Activated naive CD8-positive, alpha-beta T cell treated with anti-CD3 and anti-CD28 coated beads, Interleukin-2, amount 10 ng/mL, durations not matched to agents 7 days and 5 days (primary cell): ENCODE results near the gene KLHDC3. TPM values are rescaled to one million over a fixed set of nuclear protein-coding genes. Genes with fewer than 3 reads are reported as not detected.
A peak's percentile ranks its signal among the peaks of the same experiment; 100 is the strongest.

ENCODE experiments used
- ATAC-seq: fragments of 150-1000 bp; cut with Tn5 transposase; one replicate; pipeline ENCODE4 v1.10.0; 2021; ENCODE audit warnings: low read depth, moderate library complexity
- POLR2A ChIA-PET: fragments of 350-600 bp; sonication (Branson Sonifier 250); formaldehyde crosslinking; loops from one replicate; lab custom pipeline; 2021; ENCODE audit warnings: antibody characterized with exemption; lab: Charles Lee
- DNase-seq: peaks from one replicate; pipeline ENCODE4 v3.0.0; 2021
- H3K27ac Mint-ChIP-seq: one replicate; pipeline ENCODE4 v1.8.0; 2022; ENCODE audit warnings: mild to moderate bottlenecking, mixed read lengths
- H3K27me3 Mint-ChIP-seq: one replicate; pipeline ENCODE4 v1.8.0; 2022; ENCODE audit warnings: mild to moderate bottlenecking, moderate library complexity, mixed read lengths
- H3K36me3 Mint-ChIP-seq: one replicate; pipeline ENCODE4 v1.8.0; 2021; ENCODE audit warnings: mild to moderate bottlenecking, mixed read lengths
- H3K4me1 Mint-ChIP-seq: one replicate; pipeline ENCODE4 v1.8.0; 2021; ENCODE audit warnings: mixed read lengths
- H3K4me3 Mint-ChIP-seq: one replicate; pipeline ENCODE4 v1.8.0; 2022; ENCODE audit warnings: mild to moderate bottlenecking, moderate library complexity, mixed read lengths
- H3K9me3 Mint-ChIP-seq: one replicate; pipeline ENCODE4 v1.8.0; 2021; ENCODE audit warnings: mixed read lengths
- total RNA-seq, 2 experiments: library from RNA; stranded (reverse); gene quantifications; one replicate each; pipeline ENCODE4 v1.2.3, GENCODE V29; 2021

Gene KLHDC3
- total RNA-seq, result 10 to 100 TPM; 69.4 to 69.9 TPM

- Mint-ChIP-seq H3K4me1 (peaks cover 41% of the 10 kb centered on the region), H3K27ac (peak within 1 kb of the TSS; percentile 92), H3K27me3 (no peaks in the 10 kb centered on the region), H3K9me3 (no peaks in the 10 kb centered on the region), H3K4me3 (peak within 1 kb of the TSS; percentile 93), H3K36me3 (peaks cover 24% of the 10 kb centered on the region)
- DNase-seq (peak; percentile 94), ATAC-seq (peak; percentile 95)
- POLR2A ChIA-PET, result interaction anchor here (0.6 to 3.3 kb wide), 13 partner anchors 9 to 450 kb away, joined by 3 to 25 read pairs (median 5); partner anchors contain the start of genes CNPY3, CUL7, KLC4 and MRPL2
Measured at GRCh38 chr6:43013843-43014433, at the start of gene KLHDC3, which contains the start of gene MEA1. KLHDC3 (plus strand) TSS chr6:43014249; CDS start chr6:43017193, 2,944 bp downstream. MEA1 (minus strand) TSS chr6:43013946; CDS start chr6:43013813, 133 bp downstream.

GRCh38 chr6:42966571-42966970 lies 47.5 kb upstream of the KLHDC3 start:
- no peak overlapping the region for H3K4me3 Mint-ChIP-seq

GRCh38 chr6:42967228-42967627 lies 46.8 kb upstream of the KLHDC3 start:
- Mint-ChIP-seq H3K4me3 (no peak overlapping the region), H3K9me3 (no peaks in the 10 kb centered on the region), H3K27me3 (no peaks in the 10 kb centered on the region), H3K27ac (no peak overlapping the region), H3K4me1 (peaks cover 2% of the 10 kb centered on the region), H3K36me3 (peaks cover 7% of the 10 kb centered on the region)
- ATAC-seq (no peak), DNase-seq (no peak)
- POLR2A ChIA-PET, result interaction anchor here (1.0 to 3.6 kb wide), 3 partner anchors 8 to 38 kb away, joined by 3 to 23 read pairs (median 4); partner anchors contain the start of genes CNPY3 and PEX6

More at GRCh38 chr6:42966571-42966970, 47.5 kb upstream of the KLHDC3 start:
- Mint-ChIP-seq H3K27ac (no peak overlapping the region), H3K9me3 (no peaks in the 10 kb centered on the region), H3K4me1 (peaks cover 1% of the 10 kb centered on the region), H3K27me3 (no peaks in the 10 kb centered on the region), H3K36me3 (peaks cover 9% of the 10 kb centered on the region)
- POLR2A ChIA-PET, result interaction anchor here (1.0 to 3.6 kb wide), 3 partner anchors 9 to 37 kb away, joined by 3 to 23 read pairs (median 4); partner anchors contain the start of genes CNPY3 and PEX6
- DNase-seq (no peak), ATAC-seq (no peak)

- no peak overlapping the region for H3K4me3 Mint-ChIP-seq
- no peak for DNase-seq
- H3K27me3 Mint-ChIP-seq, result no peaks in the 10 kb centered on the region
- no peak overlapping the region for H3K27ac Mint-ChIP-seq
- no peak for ATAC-seq
- H3K36me3 Mint-ChIP-seq, result peaks cover 3% of the 10 kb centered on the region
- POLR2A ChIA-PET, result no interaction called here
- no peaks in the 10 kb centered on the region for H3K9me3 Mint-ChIP-seq
- H3K4me1 Mint-ChIP-seq, result peaks cover 2% of the 10 kb centered on the region
Measured at GRCh38 chr6:42968126-42968701, 45.8 kb upstream of the KLHDC3 start.

- no peak for DNase-seq
- H3K9me3 Mint-ChIP-seq, result no peaks in the 10 kb centered on the region
- H3K27ac Mint-ChIP-seq, result no peak overlapping the region
- no peaks in the 10 kb centered on the region for H3K27me3 Mint-ChIP-seq
- no peak for ATAC-seq
- POLR2A ChIA-PET, result no interaction called here
- peaks cover 2% of the 10 kb centered on the region for H3K4me1 Mint-ChIP-seq
- H3K4me3 Mint-ChIP-seq, result no peak overlapping the region
- peaks cover 6% of the 10 kb centered on the region for H3K36me3 Mint-ChIP-seq
Measured at GRCh38 chr6:42968783-42969182, 45.3 kb upstream of the KLHDC3 start.

- DNase-seq (no peak), ATAC-seq (no peak)
- Mint-ChIP-seq H3K27me3 (no peaks in the 10 kb centered on the region), H3K4me1 (peaks cover 2% of the 10 kb centered on the region), H3K27ac (no peak overlapping the region), H3K9me3 (no peaks in the 10 kb centered on the region), H3K4me3 (no peak overlapping the region), H3K36me3 (peaks cover 9% of the 10 kb centered on the region)
- POLR2A ChIA-PET, result interaction anchor here (0.9 to 2.7 kb wide), 2 partner anchors 10 to 15 kb away, joined by 3 to 11 read pairs; partner anchors contain the start of genes PEX6 and PPP2R5D
Measured at GRCh38 chr6:42969431-42969830, 44.6 kb upstream of the KLHDC3 start.

GRCh38 chr6:42969934-42970333 lies 44.1 kb upstream of the KLHDC3 start:
- POLR2A ChIA-PET, result interaction anchor here (0.9 to 2.7 kb wide), 2 partner anchors 9 to 14 kb away, joined by 3 to 11 read pairs; partner anchors contain the start of genes PEX6 and PPP2R5D
- H3K4me1 Mint-ChIP-seq, result peaks cover 2% of the 10 kb centered on the region

GRCh38 chr6:42970871-42971612 lies 43.0 kb upstream of the KLHDC3 start:
- ATAC-seq (no peak), DNase-seq (no peak)
- Mint-ChIP-seq H3K27ac (no peak overlapping the region), H3K36me3 (peaks cover 8% of the 10 kb centered on the region), H3K9me3 (no peaks in the 10 kb centered on the region), H3K4me3 (no peak overlapping the region), H3K27me3 (no peaks in the 10 kb centered on the region), H3K4me1 (peaks cover 4% of the 10 kb centered on the region)
- POLR2A ChIA-PET, result interaction anchor here (0.5 to 2.7 kb wide), 8 partner anchors 8 to 223 kb away, joined by 3 to 11 read pairs (median 3); partner anchors contain the start of genes CNPY3, KLHDC3, MEA1 and PEX6

More at GRCh38 chr6:42969934-42970333, 44.1 kb upstream of the KLHDC3 start:
- Mint-ChIP-seq H3K4me3 (no peak overlapping the region), H3K27ac (no peak overlapping the region), H3K27me3 (no peaks in the 10 kb centered on the region), H3K36me3 (peaks cover 6% of the 10 kb centered on the region), H3K9me3 (no peaks in the 10 kb centered on the region)
- ATAC-seq (no peak), DNase-seq (no peak)

GRCh38 chr6:42971746-42972327 lies 42.2 kb upstream of the KLHDC3 start:
- Mint-ChIP-seq H3K27ac (no peak overlapping the region), H3K27me3 (no peaks in the 10 kb centered on the region)
- POLR2A ChIA-PET, result interaction anchor here (0.8 to 2.7 kb wide), 4 partner anchors 8 to 49 kb away, joined by 3 to 11 read pairs (median 4); partner anchors contain the start of genes CNPY3, PEX6 and RRP36

GRCh38 chr6:42973926-42974325 lies 40.1 kb upstream of the KLHDC3 start:
- Mint-ChIP-seq H3K27me3 (no peaks in the 10 kb centered on the region), H3K36me3 (peaks cover 17% of the 10 kb centered on the region), H3K4me3 (no peak overlapping the region), H3K27ac (no peak overlapping the region), H3K4me1 (peaks cover 17% of the 10 kb centered on the region), H3K9me3 (no peaks in the 10 kb centered on the region)
- DNase-seq (no peak), ATAC-seq (no peak)
- POLR2A ChIA-PET, result interaction anchor here (0.7 to 1.2 kb wide), 3 partner anchors 10 to 48 kb away, joined by 3 to 4 read pairs (median 4); partner anchors contain the start of genes PPP2R5D and RRP36

More at GRCh38 chr6:42971746-42972327, 42.2 kb upstream of the KLHDC3 start:
- Mint-ChIP-seq H3K9me3 (no peaks in the 10 kb centered on the region), H3K36me3 (peaks cover 13% of the 10 kb centered on the region), H3K4me3 (no peak overlapping the region), H3K4me1 (peaks cover 8% of the 10 kb centered on the region)
- DNase-seq, result no peak
- ATAC-seq, result no peak

- no peak overlapping the region for H3K27ac Mint-ChIP-seq
- no peak for DNase-seq
- H3K36me3 Mint-ChIP-seq, result peaks cover 17% of the 10 kb centered on the region
- POLR2A ChIA-PET, result interaction anchor here (0.6 to 0.9 kb wide), 3 partner anchors 8 to 51 kb away, joined by 3 to 4 read pairs (median 3); partner anchors contain the start of gene PPP2R5D
- H3K4me3 Mint-ChIP-seq, result no peak overlapping the region
- no peaks in the 10 kb centered on the region for H3K27me3 Mint-ChIP-seq
- no peaks in the 10 kb centered on the region for H3K9me3 Mint-ChIP-seq
- H3K4me1 Mint-ChIP-seq, result peaks cover 27% of the 10 kb centered on the region
- no peak for ATAC-seq
Measured at GRCh38 chr6:42974919-42975505, 39.0 kb upstream of the KLHDC3 start.

GRCh38 chr6:42978487-42978838 lies 35.6 kb upstream of the KLHDC3 start:
- H3K9me3 Mint-ChIP-seq, result no peaks in the 10 kb centered on the region
- no peak for ATAC-seq
- no peak for DNase-seq
- H3K4me1 Mint-ChIP-seq, result peaks cover 30% of the 10 kb centered on the region
- peak overlapping the region; percentile 89 for H3K4me3 Mint-ChIP-seq
- H3K27ac Mint-ChIP-seq, result peak overlapping the region; percentile 87
- H3K36me3 Mint-ChIP-seq, result peaks cover 17% of the 10 kb centered on the region
- H3K27me3 Mint-ChIP-seq, result no peaks in the 10 kb centered on the region
- POLR2A ChIA-PET, result interaction anchor here (0.8 to 3.4 kb wide), 23 partner anchors 8 to 232 kb away, joined by 3 to 66 read pairs (median 6); partner anchors contain the start of genes BICRAL, CNPY3, CUL9 and KLC4
